HEK293T (cell line): ENCODE measurements around the gene ANXA11.

ENCODE experiments used
- CTCF ChIA-PET: fragments of 350-600 bp; formaldehyde crosslinking; extraction: SDS; loops from one replicate; lab custom pipeline; 2021; ENCODE audit warnings: antibody characterized with exemption, inconsistent platforms; lab: Yijun Ruan, JAX
- POLR2A ChIA-PET: fragments of 350-600 bp; formaldehyde crosslinking; extraction: SDS; loops from one replicate; lab custom pipeline; 2020; ENCODE audit warnings: antibody characterized with exemption, inconsistent platforms; lab: Yijun Ruan, JAX
- DNase-seq: peaks from one replicate; pipeline ENCODE4 v3.0.0; 2012; ENCODE audit warnings: mixed read lengths; ENCODE audit errors: extremely low spot score
- ARNT ChIP-seq: fragments of 450-650 bp; IDR thresholded peaks from 2 replicates; pipeline ENCODE4 v1.6.1; 2017; ENCODE audit warnings: mild to moderate bottlenecking
- BHLHE40 ChIP-seq: fragments of 450-650 bp; IDR thresholded peaks from 2 replicates; pipeline ENCODE4 v1.6.1; 2016; ENCODE audit warnings: mild to moderate bottlenecking, moderate library complexity, borderline replicate concordance
- CTBP1 ChIP-seq: fragments of 450-650 bp; IDR thresholded peaks from 2 replicates; pipeline ENCODE4 v1.6.1; 2016; ENCODE audit warnings: borderline replicate concordance
- ELF4 ChIP-seq: fragments of 450-650 bp; IDR thresholded peaks from 2 replicates; pipeline ENCODE4 v1.6.1; 2017; ENCODE audit warnings: antibody characterized with exemption
- FOXA1 ChIP-seq: fragments of 450-650 bp; IDR thresholded peaks from 2 replicates; pipeline ENCODE4 v1.6.1; 2016; ENCODE audit warnings: mild to moderate bottlenecking
- FOXK2 ChIP-seq: fragments of 450-650 bp; IDR thresholded peaks from 2 replicates; pipeline ENCODE4 v1.6.1; 2016; ENCODE audit warnings: mild to moderate bottlenecking
- FOXM1 ChIP-seq: fragments of 450-650 bp; IDR thresholded peaks from 2 replicates; pipeline ENCODE4 v1.6.1; 2017; ENCODE audit warnings: mild to moderate bottlenecking, borderline replicate concordance
- HDGF ChIP-seq: fragments of 450-650 bp; IDR thresholded peaks from 2 replicates; pipeline ENCODE4 v1.6.1; 2017; ENCODE audit warnings: antibody characterized with exemption, borderline replicate concordance
- L3MBTL2 ChIP-seq: fragments of 450-650 bp; conservative IDR thresholded peaks from 2 replicates; pipeline ENCODE4 v1.6.1; 2016; ENCODE audit warnings: mild to moderate bottlenecking
- LEF1 ChIP-seq: fragments of 450-650 bp; IDR thresholded peaks from 2 replicates; pipeline ENCODE4 v1.6.1; 2017; ENCODE audit warnings: mild to moderate bottlenecking, borderline replicate concordance
- NFRKB ChIP-seq: fragments of 450-650 bp; IDR thresholded peaks from 2 replicates; pipeline ENCODE4 v1.6.1; 2016; ENCODE audit warnings: mild to moderate bottlenecking, moderate library complexity
- PKNOX1 ChIP-seq: fragments of 450-650 bp; IDR thresholded peaks from 2 replicates; pipeline ENCODE4 v1.6.1; 2016
- SP1 ChIP-seq: fragments of 450-650 bp; IDR thresholded peaks from 2 replicates; pipeline ENCODE4 v1.6.1; 2017
- SUZ12 ChIP-seq: fragments of 450-650 bp; IDR thresholded peaks from 2 replicates; pipeline ENCODE4 v1.6.1; 2016; ENCODE audit warnings: mild to moderate bottlenecking
- TARDBP ChIP-seq: fragments of 450-650 bp; IDR thresholded peaks from 2 replicates; pipeline ENCODE4 v1.6.1; 2016
- ZNF384 ChIP-seq: fragments of 450-650 bp; IDR thresholded peaks from 2 replicates; pipeline ENCODE4 v1.6.1; 2016

Gene ANXA11

GRCh38 chr10:80166581-80167470, 38.5 kb downstream of the ANXA11 start:
- ChIA-PET CTCF (no interaction called here), POLR2A (no interaction called here)
- TF ChIP-seq PKNOX1 (no peak), CTBP1 (no peak), ELF4 (no peak), BHLHE40 (no peak), FOXM1 (no peak), L3MBTL2 (no peak), SUZ12 (no peak), HDGF (no peak), ZNF384 (no peak), LEF1 (no peak), ARNT (no peak), NFRKB (no peak), FOXA1 (no peak), TARDBP (no peak), FOXK2 (no peak)
- no peak for DNase-seq

DNA sequence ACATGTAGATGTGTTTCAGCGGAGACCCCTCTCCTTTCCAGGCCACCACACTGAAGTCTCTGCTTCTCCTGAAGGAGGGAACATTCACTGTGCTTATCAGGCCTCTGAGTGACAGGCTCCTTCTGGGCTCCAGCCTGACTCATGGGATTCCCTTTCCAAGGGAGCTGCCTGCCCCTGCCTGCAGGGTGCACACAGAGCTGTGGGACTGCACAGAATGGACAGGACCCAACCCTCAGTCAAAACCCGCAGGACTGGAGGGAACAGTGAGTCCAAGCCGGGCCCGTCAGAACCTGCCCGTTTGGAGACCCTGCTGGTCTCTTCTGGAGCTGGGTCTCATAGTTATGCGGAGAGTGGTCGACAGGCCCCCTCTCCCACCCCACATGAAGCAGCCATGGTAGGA, 40.2 kb downstream of the ANXA11 start:
- POLR2A ChIA-PET, result no interaction called here
- CTCF ChIA-PET, result interaction anchor here (1.3 kb wide), 1 partner anchor 21 kb away, joined by 4 read pairs; no protein-coding TSS in a partner anchor
- TF ChIP-seq CTBP1, result no peak
- TF ChIP-seq FOXM1, result no peak
- TF ChIP-seq PKNOX1, result peak; percentile 52
- no peak for TF ChIP-seq L3MBTL2
- DNase-seq, result no peak

- no peak for DNase-seq
- ChIA-PET POLR2A (no interaction called here), CTCF (interaction anchor here (1.3 kb wide), 1 partner anchor 21 kb away, joined by 4 read pairs; no protein-coding TSS in a partner anchor)
- TF ChIP-seq SP1, result no peak
- no peak for TF ChIP-seq ELF4
- TF ChIP-seq FOXM1, result no peak
- no peak for TF ChIP-seq NFRKB
- no peak for TF ChIP-seq TARDBP
- TF ChIP-seq FOXA1, result no peak
- TF ChIP-seq FOXK2, result no peak
- TF ChIP-seq SUZ12, result no peak
- TF ChIP-seq ZNF384, result no peak
These were observed 40.7 kb downstream of the ANXA11 start for GRCh38 chr10:80164596-80164995.

GRCh38 chr10:80163741-80164341, 41.5 kb downstream of the ANXA11 start:
- POLR2A ChIA-PET, result no interaction called here
- TF ChIP-seq FOXK2, result no peak
- no peak for DNase-seq
- CTCF ChIA-PET, result no interaction called here

DNA sequence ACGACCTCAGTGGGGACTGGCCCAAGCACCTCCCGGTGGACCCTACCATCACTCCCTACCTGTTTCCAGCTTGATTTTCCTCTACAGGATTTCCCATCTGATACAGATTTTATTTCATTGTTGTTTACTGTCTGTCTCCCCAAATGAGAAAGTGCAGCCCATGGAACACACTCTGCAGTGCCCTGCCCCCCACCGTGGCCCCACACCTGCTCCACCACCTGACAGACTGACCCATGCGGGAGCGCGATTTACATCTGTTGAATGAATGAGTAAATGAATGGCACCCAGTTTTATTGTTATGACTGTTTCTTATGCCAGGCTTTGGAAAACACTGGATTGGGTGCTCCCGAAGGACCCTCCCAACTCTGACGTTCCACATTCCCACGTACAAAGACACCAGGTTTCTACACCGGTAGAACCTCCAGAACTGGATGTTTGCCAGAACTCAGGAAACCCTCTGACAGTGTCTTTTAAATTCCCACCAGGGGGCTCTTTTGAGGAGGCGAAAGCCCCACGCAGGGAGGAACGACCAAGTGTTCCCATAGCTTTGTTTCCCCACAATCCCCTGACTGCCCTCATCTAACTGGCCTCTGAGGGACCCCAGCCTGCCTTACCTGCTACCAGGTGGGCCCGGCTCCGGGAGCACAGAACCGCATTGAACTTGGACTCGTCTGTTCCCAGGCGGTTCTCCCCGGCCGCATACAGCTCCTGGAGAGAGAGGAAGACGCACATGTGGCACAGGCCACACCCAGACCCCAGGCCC, 43.8 kb downstream of the ANXA11 start:
- peak; percentile 23 for DNase-seq
- CTCF ChIA-PET, result interaction anchor here (1.8 kb wide), 1 partner anchor 61 kb away, joined by 6 read pairs; no protein-coding TSS in a partner anchor
- POLR2A ChIA-PET, result interaction anchor here (0.8 kb wide), 1 partner anchor 44 kb away, joined by 3 read pairs; the partner anchor contains the start of gene ANXA11
- TF ChIP-seq SP1, result no peak
- no peak for TF ChIP-seq FOXA1
- no peak for TF ChIP-seq PKNOX1
- no peak for TF ChIP-seq LEF1
- no peak for TF ChIP-seq ZNF384
- TF ChIP-seq HDGF, result no peak
- no peak for TF ChIP-seq FOXM1
- TF ChIP-seq BHLHE40, result no peak
- TF ChIP-seq NFRKB, result no peak
- no peak for TF ChIP-seq CTBP1
- no peak for TF ChIP-seq L3MBTL2
- no peak for TF ChIP-seq FOXK2
- TF ChIP-seq SUZ12, result no peak
- no peak for TF ChIP-seq ARNT
- TF ChIP-seq ELF4, result no peak
- no peak for TF ChIP-seq TARDBP
